ENCODE results near the gene FAM81A.

FAM81A gene

GRCh38 chr15:59539799-59540198, 101.8 kb downstream of the FAM81A start:
- DNase-seq (ENCODE audit: low read depth in 4 of 4, low spot score in 1 of 4): no peak

DNA sequence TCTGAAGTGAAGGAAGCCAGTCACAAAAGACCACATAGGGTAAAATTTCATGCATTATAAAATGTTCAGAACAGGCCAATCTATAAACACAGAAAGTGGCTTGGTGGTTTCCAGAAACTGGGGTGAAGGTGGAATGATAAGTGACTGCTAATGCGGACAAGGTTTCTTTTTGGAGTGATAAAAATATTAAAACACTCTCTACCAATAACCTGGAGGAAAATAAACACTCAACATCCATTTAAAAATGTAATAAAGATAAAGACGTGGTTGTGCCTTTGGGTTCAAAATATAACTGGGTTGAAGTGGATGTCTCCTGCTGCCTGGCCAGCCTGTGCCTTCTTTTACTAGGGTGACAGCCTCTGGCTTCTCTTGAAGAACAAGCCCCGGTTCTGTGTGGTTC, 102.7 kb downstream of the FAM81A start:
- no peak for DNase-seq (ENCODE audit: low read depth in 4 of 4, low spot score in 1 of 4)

DNA sequence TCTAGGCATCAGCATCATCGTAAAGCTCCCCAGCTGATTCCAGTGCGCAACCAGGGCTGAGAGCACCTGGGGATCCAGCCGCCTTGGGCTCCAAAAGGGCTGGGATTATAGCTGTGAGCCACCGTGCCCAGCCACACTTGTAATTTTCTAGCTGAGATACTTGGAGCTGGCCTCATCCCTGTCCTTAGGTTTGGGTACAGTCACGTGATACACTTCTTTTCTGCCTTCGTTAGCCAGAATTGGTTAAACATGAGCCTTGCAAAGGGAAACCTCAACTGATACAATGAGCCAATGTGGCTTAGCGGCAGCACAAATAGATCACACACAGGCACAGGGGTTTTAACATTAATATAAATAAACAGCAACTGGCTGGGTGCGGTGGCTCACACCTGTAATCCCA, 103.8 kb downstream of the FAM81A start:
- no peak for DNase-seq (ENCODE audit: low read depth in 4 of 4, low spot score in 1 of 4)

GRCh38 chr15:59543721-59544547, 105.9 kb downstream of the FAM81A start:
- DNase-seq (ENCODE audit: low read depth in 4 of 4, low spot score in 1 of 4): no peak

GRCh38 chr15:59545573-59545972, 107.6 kb downstream of the FAM81A start:
- DNase-seq (ENCODE audit: low read depth in 4 of 4, low spot score in 1 of 4): no peak

DNA sequence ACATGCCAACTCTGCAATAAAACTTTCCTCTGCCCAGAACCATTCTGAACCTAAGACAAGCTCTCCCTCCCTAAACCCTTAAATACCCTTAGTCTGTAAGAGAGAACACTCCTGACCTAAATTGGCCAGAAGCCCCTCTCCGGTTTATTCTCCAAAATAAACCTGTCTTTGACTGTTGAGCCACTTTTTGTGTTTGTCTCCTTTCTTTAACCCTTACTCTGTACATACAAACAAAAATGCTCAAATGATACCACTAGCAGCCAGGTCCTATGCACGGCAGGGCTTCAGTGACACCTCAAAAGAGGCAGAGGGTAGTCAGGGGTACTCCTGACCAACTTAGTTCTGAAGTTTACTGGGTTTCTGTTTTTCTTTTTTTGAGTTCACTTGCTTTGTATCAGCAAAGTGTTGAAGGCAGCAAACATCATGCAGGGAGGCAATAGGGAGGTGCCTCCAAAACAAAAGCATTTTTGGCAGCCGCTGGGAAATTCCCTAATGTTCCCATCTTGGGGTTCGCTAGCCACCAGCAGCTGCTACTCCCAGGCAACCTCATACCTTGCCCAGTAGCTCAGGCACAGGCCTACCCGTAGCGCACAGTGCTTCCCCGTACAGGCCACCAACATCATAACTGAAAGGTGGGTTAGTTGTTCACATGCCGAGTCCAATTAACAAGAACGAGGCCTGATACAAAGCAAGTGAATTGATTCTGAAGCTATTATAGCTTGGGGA, 110.7 kb downstream of the FAM81A start:
- DNase-seq (ENCODE audit: low read depth in 4 of 4, low spot score in 1 of 4): no peak

DNA sequence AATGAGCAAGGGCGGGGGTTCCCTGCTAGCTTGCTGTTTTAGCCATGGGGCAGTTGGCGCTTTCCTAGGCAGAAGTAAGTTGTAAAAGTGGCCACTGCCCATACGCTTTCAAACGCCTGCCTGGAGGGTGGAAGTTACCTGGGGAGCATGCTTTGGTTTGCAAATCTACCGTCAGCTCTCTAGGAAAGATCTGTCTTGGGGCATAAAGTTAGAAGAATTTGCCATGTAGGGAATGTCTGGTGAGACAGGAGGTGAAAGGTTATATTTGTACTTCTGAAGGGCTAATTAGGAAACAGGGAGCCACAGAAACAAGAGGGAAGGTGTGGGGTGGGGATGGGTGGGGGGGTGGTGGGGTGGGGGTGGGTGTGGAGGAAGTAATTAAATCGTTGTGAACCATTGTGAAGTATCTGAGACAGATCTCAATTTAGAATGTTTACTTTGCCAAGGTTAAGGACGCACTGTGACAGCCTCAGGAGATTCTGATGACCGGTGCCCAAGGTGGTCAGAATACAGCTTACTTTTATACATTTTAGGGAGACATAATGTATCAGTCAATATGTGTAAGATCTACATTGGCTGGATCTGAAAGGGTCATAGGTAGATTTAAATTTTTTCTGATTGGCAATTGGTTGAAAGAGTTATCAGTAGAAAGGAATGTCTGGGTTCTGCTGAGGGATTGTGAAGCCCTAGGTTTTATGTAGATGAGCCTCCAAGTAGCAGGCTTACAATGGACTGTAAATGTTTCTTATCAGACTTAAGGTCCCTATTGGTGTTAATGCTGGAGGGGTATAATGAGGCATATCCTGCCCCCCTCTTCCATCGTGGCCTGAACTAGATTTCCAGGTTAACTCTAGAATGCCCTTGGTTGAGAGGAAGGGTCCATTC, 111.6 kb downstream of the FAM81A start:
- DNase-seq (ENCODE audit: low read depth in 4 of 4, low spot score in 1 of 4): no peak

- no peak for DNase-seq (ENCODE audit: low read depth in 4 of 4, low spot score in 1 of 4)
Measured at GRCh38 chr15:59550530-59550929, 112.5 kb downstream of the FAM81A start.

DNA sequence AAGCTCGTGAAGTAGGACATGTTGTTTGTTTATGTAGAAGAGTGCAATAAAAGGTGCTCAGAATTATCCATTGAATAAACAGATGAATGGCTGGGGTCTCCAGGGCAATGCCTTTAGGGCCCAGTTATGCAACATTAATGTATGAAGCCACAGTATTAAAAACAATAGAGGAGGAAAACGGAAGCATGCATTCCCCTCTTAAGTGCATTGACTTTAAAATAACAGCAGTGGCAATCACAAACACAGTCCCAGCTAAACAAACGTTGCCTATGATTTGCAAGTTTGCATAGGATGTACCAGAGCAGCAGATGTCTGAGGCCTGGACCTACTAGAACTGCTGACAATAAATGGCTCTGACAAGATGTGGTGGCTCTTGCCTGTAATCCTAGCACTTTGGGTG, 113.0 kb downstream of the FAM81A start:
- DNase-seq (ENCODE audit: low read depth in 4 of 4, low spot score in 1 of 4): no peak

DNA sequence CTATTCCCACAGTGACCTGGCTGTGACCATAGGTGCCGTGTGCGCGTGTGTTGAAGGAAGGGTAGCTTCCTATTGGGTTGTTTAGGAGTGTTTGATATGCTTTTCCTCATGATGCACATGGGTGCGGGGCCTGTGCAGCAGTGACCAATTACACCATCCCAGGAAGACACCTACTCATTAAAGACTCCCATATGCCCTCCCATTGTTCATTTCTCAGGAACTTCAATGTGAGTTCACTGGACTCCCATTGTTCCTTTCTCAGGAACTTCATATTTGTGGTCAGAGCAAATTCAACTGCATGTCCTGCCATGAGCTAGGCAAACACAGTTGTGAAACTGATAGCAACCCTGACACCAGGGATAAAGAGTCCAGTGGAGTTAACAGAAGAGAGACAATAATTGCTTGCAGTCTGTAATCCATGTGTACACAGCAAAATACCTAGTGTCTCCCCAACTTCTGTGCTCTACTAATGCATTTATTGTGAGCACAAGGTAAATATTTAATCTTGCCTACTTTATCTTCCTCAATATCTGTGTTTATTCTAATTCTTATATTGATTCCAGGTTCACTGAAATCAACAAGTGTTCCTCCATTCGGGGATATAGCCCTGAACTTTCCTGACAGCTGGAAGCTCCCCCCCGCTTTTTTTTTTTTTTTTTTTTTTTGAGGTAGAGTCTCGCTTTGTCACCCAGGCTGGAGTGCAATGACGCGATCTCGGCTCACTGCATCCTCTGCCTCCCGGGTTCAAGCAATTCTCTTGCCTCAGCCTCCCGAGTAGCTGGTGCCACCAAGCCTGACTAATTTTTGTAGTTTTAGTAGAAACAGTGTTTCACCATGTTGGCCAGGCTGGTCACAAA, 116.1 kb downstream of the FAM81A start:
- no peak for DNase-seq (ENCODE audit: low read depth in 4 of 4, low spot score in 1 of 4)

DNA sequence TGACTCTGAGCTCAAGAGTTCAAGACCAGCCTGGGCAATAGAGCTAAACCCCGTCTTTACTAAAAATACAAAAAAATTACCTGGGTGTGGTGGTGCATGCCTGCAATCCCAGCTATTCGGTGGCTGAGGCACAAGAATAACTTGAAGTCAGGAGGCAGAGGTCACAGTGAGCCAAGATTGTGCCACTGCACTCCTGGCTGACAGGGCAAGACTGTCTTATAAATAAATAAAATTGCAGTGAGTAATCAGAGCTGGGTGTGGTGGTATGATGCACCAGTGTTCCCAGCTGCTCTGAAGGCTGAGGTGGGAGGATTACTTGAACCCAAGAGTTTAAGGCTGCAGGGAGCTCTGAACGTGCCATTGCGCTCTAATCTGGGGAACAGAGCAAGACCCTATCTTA, 117.7 kb downstream of the FAM81A start:
- no peak for DNase-seq (ENCODE audit: low read depth in 4 of 4, low spot score in 1 of 4)

DNA sequence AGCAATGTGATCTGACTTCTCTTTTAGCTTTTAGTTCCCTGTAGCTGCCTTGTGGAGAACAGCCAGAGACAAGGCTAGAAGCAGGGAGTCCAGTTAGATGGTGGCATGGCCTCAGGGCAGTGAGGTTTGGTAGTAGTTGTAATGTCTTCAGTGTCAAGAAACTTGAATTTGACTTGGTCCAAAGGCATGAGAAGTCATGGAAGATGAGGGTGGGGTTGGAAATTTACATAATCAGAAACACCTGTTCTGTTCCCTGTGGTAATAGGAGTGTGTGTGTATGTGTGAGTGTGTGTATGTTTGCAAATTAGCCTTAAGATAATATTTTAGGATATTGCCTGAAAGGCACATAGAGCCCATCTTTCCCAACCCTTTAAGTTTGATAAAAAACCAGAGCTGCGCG, 118.4 kb downstream of the FAM81A start:
- no peak for DNase-seq (ENCODE audit: low read depth in 4 of 4, low spot score in 1 of 4)

DNA sequence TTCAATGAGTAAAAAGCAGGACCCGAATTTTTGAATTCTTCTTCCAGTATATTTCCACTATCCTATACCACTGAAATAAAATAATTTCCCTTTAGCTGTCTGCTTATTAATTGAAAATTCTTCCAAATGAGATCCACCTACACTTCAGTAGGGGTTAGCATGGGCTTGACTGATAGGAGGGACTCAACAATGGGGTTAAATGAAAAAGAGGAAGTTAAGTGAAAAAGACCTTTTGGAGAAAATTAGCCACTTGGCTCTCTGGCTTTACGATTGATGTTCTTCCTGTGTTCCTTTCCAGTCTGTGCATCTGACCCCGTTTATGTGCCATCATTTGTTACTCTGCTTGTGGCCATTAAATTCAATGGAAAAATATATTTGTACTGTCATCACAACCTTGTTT, 119.6 kb downstream of the FAM81A start:
- DNase-seq (ENCODE audit: low read depth in 4 of 4, low spot score in 1 of 4): no peak

GRCh38 chr15:59558851-59559250, 120.9 kb downstream of the FAM81A start:
- DNase-seq (ENCODE audit: low read depth in 4 of 4, low spot score in 1 of 4): no peak

DNA sequence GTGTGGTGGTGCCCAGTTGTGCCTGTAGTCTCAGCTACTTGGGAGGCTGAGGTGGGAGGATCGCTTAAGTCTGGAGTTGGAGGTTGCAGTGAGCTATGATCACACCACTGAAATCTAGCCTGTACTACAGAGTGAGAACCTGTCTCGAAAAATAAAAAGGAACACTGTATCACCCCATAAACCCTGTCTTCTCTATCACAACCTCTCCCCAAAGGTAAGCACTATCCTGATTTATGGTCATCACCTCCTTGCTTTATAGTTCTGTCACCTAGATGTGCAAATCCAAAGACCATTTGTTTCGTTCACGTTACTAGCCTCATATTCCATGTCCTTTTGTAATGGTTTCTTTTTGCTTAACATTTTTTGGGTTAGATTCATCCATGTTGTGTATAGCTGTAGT, 123.6 kb downstream of the FAM81A start:
- no peak for DNase-seq (ENCODE audit: low read depth in 4 of 4, low spot score in 1 of 4)

DNA sequence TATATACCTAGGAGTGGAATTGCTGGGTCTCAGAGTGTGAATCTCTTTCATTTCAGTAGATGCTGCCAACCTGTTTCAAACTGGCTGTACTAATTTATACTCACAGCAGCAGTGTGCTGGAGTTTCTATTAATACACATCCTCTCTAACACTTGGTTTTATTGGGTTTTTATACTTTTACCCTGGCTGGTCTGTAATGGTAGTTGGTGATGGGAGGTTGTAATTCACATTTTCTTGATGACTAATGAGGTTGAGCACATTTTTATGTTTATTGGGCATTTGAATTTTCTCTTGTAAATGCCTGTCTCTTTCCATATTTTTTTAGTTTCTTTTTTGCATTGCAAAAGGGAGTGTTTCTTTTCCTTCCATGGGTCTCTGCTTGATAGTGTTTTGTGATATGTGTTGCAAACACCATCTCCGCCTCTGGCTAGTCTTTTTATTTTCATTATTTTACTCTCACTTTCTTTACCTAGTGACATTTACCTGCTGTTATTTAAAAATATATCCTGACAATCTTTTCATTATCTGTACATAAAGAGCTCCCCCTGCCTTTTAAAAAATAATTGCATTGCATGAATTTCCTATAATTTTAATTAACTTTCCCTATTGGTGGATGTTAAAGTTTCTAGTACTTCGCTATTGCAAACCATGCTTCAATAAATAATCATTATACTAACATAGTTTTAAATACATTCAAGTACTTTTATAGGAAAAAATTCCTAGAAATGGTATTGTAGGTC, 124.6 kb downstream of the FAM81A start:
- DNase-seq (ENCODE audit: low read depth in 4 of 4, low spot score in 1 of 4): no peak

DNA sequence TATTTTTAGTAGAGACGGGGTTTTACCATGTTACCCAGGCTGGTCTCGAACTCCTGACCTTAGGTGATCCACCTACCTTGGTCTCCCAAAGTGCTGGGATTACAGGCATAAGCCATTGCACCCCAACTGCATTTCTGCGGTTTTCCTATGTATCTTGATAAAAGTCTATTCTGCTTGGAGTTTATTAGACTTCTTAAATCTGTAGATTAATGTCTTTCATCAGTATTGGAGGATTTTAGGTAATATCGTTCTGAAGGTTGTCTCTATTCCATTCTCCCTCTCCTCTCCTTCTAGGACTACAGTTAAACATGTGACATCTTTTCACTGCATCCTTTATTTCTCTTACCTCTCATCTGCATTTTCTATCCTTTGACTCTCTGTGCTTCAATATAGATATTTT, 127.3 kb downstream of the FAM81A start:
- DNase-seq (ENCODE audit: low read depth in 4 of 4, low spot score in 1 of 4): no peak

GRCh38 chr15:59567324-59567723, 129.3 kb downstream of the FAM81A start:
- no peak for DNase-seq (ENCODE audit: low read depth in 4 of 4, low spot score in 1 of 4)

DNA sequence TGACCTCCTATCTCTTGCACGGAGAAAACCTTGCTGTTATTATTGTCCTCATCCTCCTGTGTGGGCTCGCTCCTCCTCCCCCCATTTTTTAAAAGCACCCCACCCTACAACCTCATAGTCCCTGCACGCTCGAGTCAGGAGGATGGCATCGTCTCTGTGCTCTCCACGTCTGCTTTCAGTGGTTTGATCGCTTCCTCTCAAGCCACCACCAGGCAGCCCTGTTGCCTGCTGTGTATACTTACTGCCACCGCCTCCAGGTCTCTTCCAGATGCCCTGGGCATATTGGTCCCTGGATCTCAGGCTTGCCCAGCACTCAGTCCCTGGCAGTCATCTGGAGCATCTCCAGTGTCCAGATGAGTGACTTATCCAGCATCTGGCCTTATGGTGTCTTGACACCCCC, 131.5 kb downstream of the FAM81A start:
- no peak for DNase-seq (ENCODE audit: low read depth in 4 of 4, low spot score in 1 of 4)

DNA sequence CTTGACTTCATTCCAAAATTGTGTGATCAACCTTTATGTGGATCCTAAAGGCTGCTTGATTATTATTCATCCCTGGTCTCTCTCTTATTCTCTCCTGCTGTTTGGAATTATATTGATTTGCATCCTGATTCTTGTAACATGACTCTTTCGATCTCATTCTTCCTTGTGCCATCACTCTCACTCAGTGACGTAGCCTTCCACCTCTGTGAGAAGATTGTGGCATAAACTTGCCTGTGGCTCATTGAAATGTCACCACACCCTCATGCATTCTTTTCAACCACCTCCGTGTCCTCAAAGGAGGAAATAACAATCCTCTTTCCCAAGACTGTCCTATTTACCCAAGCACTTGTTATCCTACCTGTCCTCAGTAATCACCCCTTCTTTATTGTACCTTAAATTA, 132.3 kb downstream of the FAM81A start:
- no peak for DNase-seq (ENCODE audit: low read depth in 4 of 4, low spot score in 1 of 4)
